NCI-H2081 (cell line): ENCODE results near the gene HTR3D.
A peak's percentile ranks its signal among the peaks of the same experiment; 100 is the strongest.
"Not testable (repeated sequence)": the region's sequence is repeated elsewhere in the genome, so short reads cannot be mapped to it uniquely, and the experiment has no call there.

Source experiments
- DNase-seq, 2 experiments: peaks; one replicate each; lab custom pipeline; 2025; lab: John Stamatoyannopoulos, UW

HTR3D gene

GRCh38 chr3:184068344-184068743 is 36.8 kb downstream of the HTR3D start:
- no peak for DNase-seq

DNA sequence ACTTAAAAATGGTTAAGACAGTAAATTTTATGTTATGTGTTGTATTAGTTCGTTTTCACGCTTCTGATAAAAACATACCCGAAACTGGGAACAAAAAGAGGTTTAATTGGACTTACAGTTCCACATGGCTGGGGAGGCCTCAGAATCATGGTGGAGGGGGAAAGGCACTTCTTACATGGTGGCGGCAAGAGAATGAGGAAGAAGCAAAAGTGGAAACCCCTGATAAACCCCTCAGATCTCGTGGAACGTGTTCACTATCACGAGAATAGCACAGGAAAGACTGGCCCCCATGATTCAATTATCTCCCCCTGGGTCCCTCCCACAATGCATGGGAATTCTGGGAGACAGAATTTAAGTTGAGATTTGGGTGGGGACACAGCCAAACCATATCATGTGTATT is 39.6 kb downstream of the HTR3D start:
- not testable (repeated sequence) for DNase-seq

DNA sequence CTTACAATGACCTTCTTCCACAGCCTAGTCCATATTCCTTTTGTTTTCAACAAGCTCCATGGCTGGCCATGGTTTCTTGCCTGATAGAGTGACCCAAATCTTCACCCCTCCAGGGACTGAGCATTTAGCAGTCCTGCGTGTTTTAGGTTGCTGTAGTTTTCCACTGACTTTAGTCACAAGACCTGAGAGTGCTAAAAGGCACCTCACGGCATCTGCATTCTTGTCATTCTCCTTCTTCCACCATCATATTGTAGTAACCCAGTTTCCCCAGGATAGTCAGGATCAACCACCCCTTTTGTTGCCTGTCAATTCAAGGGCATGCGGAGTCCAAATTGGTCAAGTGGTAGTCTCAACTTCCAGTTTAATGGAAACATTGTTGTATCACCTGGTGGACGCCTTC is 42.1 kb downstream of the HTR3D start:
- no peak for DNase-seq

- DNase-seq = no peak
These were observed 44.4 kb downstream of the HTR3D start for GRCh38 chr3:184075901-184076300.

DNA sequence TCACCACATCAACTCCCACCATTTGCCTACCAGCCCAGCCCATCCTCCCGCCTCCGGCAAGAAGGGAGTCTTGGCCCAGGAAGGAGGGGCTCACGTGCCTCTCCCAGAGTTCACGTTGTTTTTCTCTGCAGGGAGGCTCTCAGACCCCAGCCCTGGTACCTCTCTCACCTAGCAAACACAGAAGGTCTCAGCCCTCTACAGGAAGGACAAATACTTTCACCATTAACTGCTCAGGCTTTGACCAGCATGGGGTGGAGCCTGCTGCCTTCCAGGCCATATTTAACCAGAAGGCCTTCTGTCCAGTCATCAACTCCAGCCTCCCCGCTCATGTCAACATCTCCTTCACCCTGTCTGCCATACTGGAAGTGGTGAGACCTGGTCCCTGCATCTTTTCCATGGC is 46.3 kb downstream of the HTR3D start:
- DNase-seq = no peak

DNA sequence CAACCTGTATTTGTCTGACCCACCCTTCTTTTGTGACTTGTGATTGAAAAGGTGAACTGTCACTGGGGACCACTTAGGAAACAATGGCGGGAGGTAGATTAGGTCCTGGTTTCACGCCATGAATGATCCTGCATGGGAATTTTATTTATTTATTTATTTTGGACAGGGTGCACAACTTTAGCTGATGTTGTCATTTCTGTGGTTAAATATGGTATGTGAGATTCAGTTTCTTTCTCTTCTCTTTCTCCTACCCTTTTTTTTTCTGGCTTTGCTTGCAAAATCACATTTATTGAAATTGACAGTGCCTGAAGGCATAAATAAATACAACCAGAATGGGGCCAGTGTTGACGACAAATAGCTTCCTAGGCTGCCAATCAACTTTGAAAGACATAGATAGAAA is 47.3 kb downstream of the HTR3D start:
- DNase-seq = no peak

DNA sequence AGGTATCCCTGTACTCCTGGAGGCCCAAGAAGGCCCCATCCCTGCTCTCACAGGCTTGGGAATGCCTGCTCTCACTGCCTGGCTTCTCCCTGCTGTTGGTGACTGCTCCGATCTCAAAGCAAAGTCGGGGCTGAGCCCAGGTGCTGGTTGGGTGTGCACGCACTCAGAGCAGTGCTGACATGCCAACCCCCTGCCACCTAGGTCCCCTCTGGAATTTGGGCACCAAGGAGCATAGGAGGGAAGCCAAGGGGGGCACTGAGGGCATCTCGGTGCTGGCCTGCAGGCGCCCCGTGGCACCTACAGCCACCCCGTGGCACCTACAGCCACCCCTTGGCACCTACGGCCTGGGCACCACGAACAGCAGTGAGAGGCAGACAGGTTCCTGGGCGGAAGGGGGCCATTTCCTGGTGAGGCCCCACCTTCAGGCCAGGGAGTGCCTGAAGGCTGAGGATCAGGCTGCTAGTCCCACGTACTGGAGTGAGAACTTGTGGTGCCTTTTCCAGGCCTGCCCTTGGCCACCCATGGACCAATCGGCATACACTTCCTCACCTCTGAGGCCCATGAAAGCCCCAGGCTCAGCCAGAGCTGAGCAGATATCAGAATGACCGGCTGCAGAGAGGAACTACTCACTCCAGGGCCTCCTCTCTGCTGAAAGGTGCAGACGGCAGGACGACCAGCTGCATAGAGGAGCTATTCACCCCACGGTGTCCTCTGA is 49.7 kb downstream of the HTR3D start:
- DNase-seq = no peak

GRCh38 chr3:184082034-184082433 is 50.5 kb downstream of the HTR3D start:
- no peak for DNase-seq

DNA sequence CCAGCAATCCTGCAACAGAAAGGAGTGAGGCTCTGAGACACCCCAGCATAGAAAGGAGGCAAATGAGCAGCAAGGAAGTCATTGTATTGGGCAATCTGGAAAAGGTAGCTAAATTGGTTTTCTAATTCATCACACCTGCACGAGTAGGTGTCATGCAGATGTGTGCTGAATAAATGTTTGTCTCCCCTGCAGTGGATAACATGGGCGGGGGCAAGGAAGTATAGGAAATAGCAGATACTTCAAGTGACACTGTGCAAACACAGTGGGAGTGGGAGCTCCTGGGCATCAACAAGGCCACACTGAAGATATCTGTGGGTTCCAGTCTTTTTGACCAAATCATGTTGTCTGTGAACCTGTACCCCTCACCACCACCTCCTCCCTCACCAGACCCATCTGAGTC is 50.9 kb downstream of the HTR3D start:
- DNase-seq = peak in 1 of 2 experiments; percentile 19

- DNase-seq = no peak
These were observed 53.9 kb downstream of the HTR3D start for GRCh38 chr3:184085389-184085852.
